SK-N-MC (cell line): ENCODE results near the gene ATP8B3.
A peak's percentile ranks its signal among the peaks of the same experiment; 100 is the strongest.

Experiments
- DNase-seq: peaks from one replicate; pipeline ENCODE4 v3.0.0-alpha.2; 2011; ENCODE audit warnings: low read depth, low spot score
- H3K27ac ChIP-seq: fragments of 200-600 bp; sonication (generic); 2 replicates; pipeline ENCODE4 v1.5.1; 2016; ENCODE audit warnings: mixed run types
- H3K36me3 ChIP-seq: fragments of 200-600 bp; sonication (generic); 2 replicates; pipeline ENCODE4 v1.6.1; 2017; ENCODE audit warnings: antibody characterized with exemption, low read length, mixed read lengths; ENCODE audit not compliant: insufficient read depth
- H3K4me3 ChIP-seq: fragments of 200-600 bp; sonication (generic); 2 replicates; pipeline ENCODE4 v1.5.1; 2016
- H3K9ac ChIP-seq: fragments of 200-600 bp; sonication (generic); 2 replicates; pipeline ENCODE4 v1.8.0; 2017; ENCODE audit warnings: mixed run types, mixed read lengths; ENCODE audit not compliant: insufficient read length
- H3K9me3 ChIP-seq: fragments of 200-600 bp; sonication (generic); 2 replicates; pipeline ENCODE4 v1.6.1; 2017; ENCODE audit warnings: low read depth, mild to moderate bottlenecking, antibody characterized with exemption, low read length, moderate library complexity, mixed read lengths
- EZH2 ChIP-seq: fragments of 200-600 bp; sonication (generic); IDR thresholded peaks from one replicate; pipeline ENCODE4 v1.6.1; 2017; ENCODE audit warnings: antibody characterized with exemption
- FOXP2 ChIP-seq: optimal IDR thresholded peaks from 2 replicates; pipeline ENCODE3; 2011; ENCODE audit warnings: mild to moderate bottlenecking, moderate library complexity; ENCODE audit not compliant: insufficient read depth; ENCODE audit errors: extremely low read length, control extremely low read depth
- POLR2AphosphoS5 ChIP-seq: IDR thresholded peaks from 2 replicates; pipeline ENCODE4 v1.6.1; 2012; ENCODE audit warnings: mild to moderate bottlenecking, low read depth, low read length, borderline replicate concordance

Gene ATP8B3

DNA sequence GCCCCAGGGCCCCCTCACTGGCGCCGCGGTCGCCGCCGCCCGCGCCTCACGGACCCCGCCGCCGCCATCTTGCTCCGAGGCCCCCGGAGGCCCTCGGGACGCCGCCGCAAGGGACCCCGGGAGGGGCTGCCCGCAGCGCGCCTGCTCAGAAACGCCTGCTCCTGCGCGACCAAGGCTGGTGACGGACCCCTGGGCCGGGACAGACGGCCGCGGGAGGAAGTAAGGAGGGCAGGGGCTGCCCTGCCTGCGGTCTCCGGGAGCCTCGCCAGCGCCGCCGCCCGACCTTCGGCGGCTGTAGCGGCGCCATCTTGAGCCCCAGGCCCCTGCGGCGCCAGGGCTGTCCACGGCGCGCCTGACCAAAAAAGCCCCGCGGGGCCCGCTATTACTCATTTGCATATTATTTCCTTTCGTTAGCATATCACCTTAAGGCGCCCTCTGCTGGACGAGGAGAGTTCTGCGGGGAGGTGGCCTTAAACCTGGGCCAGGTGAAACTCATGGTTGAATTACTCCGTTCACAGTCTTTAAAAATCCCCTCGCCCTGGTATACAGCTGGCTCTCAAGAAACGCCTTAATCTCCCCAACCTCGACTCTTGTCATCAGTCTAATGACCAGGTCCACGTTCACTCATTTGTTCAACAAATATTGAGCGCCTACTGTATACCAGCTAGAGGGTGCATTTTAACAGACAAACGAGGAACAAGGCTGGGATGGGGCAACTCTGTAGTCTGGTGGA, 36.5 kb upstream of the ATP8B3 start, which contains the start of gene REXO1:
REXO1 (minus strand) TSS at position 85 of the 733 bp plus-strand sequence. CDS start 125 bp downstream, outside the sequence.
- peak; percentile 9; the same call in 1 of the 2 replicates for TF ChIP-seq POLR2AphosphoS5
- TF ChIP-seq FOXP2 = no peak
- no peaks in the 10 kb centered on the region for H3K36me3 ChIP-seq
- DNase-seq = peak; percentile 90
- no peaks in the 10 kb centered on the region for H3K9me3 ChIP-seq
- H3K9ac ChIP-seq = peak within 1 kb of the TSS; percentile 98
- peak within 1 kb of the TSS; percentile 89 for H3K4me3 ChIP-seq
- H3K27ac ChIP-seq = peak within 1 kb of the TSS; percentile 99

DNA sequence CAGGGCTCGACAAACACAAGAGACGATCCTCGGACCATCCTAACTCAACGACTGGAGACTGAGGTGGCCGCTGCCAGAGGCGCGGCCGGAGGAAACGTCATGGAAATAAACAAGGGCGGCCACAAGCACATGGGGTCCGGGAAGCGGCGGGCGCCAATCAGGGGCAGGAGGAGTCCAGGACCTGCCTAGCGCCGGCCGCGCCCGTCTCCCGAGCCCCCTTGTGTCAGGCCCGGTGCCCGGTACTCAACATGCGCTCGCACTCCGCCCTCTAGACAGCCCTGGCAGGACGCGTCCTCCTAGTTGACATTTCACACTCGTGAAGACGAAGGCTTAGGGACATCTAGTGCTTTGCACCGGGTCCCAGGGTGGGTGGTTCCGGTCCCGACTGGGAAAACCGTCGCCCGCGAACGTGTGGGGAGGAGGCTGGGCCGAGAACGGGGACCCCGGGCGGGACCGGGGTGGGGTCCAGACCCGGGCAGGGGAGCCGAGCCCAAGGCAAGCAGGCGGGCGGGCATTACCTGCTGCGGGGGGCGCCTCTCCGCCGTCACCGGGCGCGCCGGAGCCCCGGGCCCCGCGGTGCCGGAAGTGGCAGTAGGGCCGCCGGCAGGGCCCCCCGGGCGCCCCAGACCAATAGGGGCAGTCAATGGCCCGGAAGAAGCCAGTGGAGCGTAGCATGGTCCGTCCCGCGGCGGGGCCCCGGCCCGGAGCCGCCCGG, 35.8 kb upstream of the ATP8B3 start:
- H3K9me3 ChIP-seq = no peaks in the 10 kb centered on the region
- DNase-seq = no peak
- peak overlapping the region; percentile 89 for H3K4me3 ChIP-seq
- H3K9ac ChIP-seq = peak overlapping the region; percentile 98
- peak overlapping the region; percentile 99 for H3K27ac ChIP-seq
- H3K36me3 ChIP-seq = no peaks in the 10 kb centered on the region
- no peak for TF ChIP-seq POLR2AphosphoS5
- no peak for TF ChIP-seq EZH2
- TF ChIP-seq FOXP2 = no peak

DNA sequence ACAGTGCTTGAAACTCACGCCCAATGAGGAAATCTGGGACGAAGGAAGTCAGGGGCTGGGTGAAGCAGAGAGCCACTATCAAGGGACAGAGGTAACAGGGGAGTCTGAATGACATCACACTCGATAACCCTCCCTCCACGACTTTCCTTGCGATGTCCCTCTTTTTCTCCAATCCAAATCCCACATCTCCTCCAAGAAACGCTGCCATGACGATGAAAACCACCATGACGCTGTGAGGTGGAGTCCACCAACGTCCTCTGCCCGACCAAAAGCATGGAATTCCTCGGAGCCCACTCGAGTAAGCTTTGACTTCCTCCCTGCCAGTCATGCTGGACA, 35.2 kb upstream of the ATP8B3 start:
- peak overlapping the region; percentile 98 for H3K9ac ChIP-seq
- TF ChIP-seq POLR2AphosphoS5 (no peak), EZH2 (no peak), FOXP2 (no peak)
- no peaks in the 10 kb centered on the region for H3K36me3 ChIP-seq
- H3K9me3 ChIP-seq = no peaks in the 10 kb centered on the region
- peak overlapping the region; percentile 89 for H3K4me3 ChIP-seq
- DNase-seq = no peak
- no peak overlapping the region; the same call in 1 of the 2 replicates for H3K27ac ChIP-seq

DNA sequence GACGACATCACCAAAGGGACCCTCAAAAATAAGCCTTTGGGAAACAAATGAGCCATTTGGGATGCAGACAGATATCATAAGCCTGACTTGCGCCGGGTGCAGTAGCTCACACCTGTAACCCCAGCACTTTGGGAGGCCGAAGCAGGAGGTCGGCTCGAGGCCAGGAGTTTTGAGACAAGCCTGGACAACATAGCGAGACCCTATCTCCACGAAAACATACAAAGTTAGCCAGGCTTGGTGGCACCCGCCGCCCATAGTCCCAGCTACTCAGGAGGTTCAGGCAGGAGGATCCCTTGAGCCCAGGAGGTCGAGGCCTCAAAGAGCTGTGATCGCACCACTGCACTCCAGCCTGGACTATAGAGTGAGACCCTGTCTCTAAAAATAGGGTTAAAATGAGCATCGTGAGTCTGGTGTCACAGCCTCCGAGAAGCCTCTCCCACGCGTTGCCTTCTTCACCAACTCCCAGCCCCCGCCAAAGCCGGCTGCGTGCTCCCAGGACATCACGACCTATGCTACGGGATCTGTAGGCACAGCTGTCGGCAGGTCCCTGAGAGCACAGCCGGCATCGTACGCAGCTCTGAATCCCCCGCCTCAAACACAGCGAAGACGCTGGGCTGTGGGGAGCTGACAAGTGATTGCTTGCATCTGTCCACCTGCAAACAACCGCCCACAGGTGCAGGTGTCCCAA, 34.6 kb upstream of the ATP8B3 start:
- Histone ChIP-seq H3K36me3 (no peaks in the 10 kb centered on the region), H3K9ac (peak overlapping the region; percentile 98), H3K4me3 (peak overlapping the region; percentile 89), H3K9me3 (no peaks in the 10 kb centered on the region), H3K27ac (no peak overlapping the region)
- no peak for DNase-seq
- TF ChIP-seq EZH2 = no peak
- no peak for TF ChIP-seq POLR2AphosphoS5
- TF ChIP-seq FOXP2 = no peak

DNA sequence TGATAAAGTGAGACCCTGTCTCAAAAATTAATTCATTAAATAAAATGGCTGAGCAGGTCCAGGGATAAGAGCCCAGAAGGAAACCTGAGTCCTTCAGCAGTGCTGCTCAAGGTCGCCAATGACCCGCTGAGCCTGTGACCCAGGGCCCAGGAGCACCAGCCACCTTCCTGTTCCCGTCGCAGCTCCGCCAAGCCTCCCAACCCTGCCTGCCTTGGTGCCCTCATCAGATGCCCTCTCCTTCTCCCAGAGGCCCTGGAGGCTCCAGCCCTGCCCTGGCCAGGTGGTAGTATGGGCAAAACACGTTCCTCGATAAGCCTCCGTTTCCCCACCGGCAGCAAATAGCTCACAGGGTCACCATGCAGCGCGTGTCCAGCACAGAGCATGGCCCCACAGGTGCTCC, 33.6 kb upstream of the ATP8B3 start:
- H3K9ac ChIP-seq = no peak overlapping the region

DNA sequence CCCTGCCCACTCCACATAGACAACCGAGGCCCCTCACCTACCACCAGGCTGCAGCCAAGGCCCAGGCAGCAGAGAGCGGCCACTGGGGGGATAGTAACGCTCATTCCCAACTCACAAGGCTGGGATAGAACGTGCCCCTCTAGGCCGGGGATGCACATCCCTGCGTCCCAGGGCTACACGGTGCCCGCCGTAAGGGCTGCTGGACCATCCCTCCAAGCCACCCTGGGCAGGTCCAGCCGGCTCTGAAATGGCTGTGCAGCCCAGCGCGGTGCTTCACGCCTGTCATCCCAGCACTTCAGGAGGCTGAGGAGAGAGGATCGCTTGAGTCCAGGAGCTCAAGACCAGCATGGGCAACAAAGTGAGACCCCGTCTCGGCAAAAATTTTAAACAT, 33.0 kb upstream of the ATP8B3 start:
- no peak for TF ChIP-seq EZH2
- TF ChIP-seq FOXP2 = no peak
- TF ChIP-seq POLR2AphosphoS5 = no peak
- no peak overlapping the region for H3K9ac ChIP-seq
- no peak overlapping the region for H3K27ac ChIP-seq
- no peak overlapping the region for H3K4me3 ChIP-seq
- H3K36me3 ChIP-seq = no peaks in the 10 kb centered on the region
- no peak for DNase-seq
- no peaks in the 10 kb centered on the region for H3K9me3 ChIP-seq

More for the DNA sequence above, 33.6 kb upstream of the ATP8B3 start:
- H3K27ac ChIP-seq = no peak overlapping the region
- no peaks in the 10 kb centered on the region for H3K36me3 ChIP-seq
- no peaks in the 10 kb centered on the region for H3K9me3 ChIP-seq
- H3K4me3 ChIP-seq = no peak overlapping the region
- no peak for TF ChIP-seq EZH2
- no peak for TF ChIP-seq FOXP2
- TF ChIP-seq POLR2AphosphoS5 = no peak
- no peak for DNase-seq

DNA sequence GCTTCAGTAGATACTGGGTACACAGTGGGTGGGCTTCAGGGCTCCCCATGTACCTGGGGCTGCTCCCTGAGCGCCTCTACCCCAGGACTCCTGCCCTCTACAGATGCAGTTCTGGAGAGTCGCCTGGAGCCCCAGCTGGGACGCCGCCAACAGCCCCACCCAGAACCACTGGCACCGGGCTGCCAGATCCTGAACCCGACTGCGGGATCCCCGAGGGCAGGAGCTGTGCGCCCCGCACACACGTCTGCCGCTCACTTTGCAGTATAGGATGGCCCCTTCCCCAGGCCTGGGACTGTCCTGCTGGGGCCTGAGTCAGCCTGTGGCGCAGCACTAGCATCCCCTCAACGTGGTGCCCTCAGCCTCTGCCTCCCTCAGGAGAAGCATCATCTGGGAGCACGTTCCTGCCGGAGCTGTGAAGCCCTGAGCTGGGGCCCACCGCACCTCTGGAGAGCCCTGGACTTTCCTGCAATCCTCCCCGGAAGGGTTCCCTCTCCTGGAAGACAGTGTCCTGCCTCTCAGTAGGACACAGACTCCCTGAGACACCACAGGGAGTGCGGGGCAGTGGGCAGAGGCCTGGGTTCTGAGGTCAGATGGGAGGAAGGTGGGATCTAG, 32.5 kb upstream of the ATP8B3 start:
- H3K36me3 ChIP-seq = no peaks in the 10 kb centered on the region
- TF ChIP-seq POLR2AphosphoS5 (no peak), EZH2 (no peak), FOXP2 (no peak)
- no peak overlapping the region for H3K4me3 ChIP-seq
- no peak overlapping the region for H3K27ac ChIP-seq
- H3K9me3 ChIP-seq = no peaks in the 10 kb centered on the region
- H3K9ac ChIP-seq = no peak overlapping the region
- no peak for DNase-seq

DNA sequence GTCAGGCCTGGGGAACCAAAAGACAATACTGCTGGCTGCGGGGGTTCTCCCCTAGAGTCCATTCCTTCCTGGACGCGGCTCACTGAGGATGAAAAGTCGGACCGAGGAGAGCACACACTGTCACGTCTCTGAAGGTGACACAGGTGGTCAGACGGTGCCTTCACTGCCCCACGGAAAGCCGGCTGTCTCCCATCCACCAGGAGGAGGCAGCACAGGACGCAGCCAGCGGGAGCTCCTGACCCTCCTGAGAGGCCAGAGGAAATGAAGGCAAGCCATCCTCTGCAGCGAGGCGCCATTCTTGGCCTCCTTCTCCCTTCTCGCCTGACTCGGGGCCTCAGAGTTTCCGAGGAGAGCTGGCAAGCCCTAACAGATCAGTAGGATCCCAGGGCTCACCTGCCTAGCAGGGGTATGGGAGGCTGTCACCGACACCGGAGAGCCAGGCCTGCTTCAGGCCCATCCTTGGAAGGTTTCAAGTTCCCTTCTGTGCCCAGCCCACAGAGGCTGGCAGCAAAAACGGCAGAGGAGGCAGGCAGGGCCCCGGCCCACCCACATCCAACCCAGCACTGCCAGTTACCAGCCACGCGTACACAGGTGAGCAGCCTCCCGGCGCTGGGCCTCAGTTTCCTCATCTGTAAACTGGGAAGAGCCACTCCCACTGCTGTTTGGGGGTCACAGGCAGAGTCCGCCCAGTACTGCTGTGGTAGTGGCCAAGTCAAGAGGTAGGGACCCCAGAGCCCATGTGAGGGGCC, 31.7 kb upstream of the ATP8B3 start:
- DNase-seq = no peak
- no peak overlapping the region for H3K4me3 ChIP-seq
- no peaks in the 10 kb centered on the region for H3K9me3 ChIP-seq
- no peak overlapping the region for H3K9ac ChIP-seq
- H3K36me3 ChIP-seq = no peaks in the 10 kb centered on the region
- no peak for TF ChIP-seq FOXP2
- no peak; the same call in 1 of the 2 replicates for TF ChIP-seq POLR2AphosphoS5
- TF ChIP-seq EZH2 = no peak
- no peak overlapping the region for H3K27ac ChIP-seq
